IMR-90 (cell line): ENCODE data around the gene FAM110A. TPM values are rescaled to one million over a fixed set of nuclear protein-coding genes. Genes with fewer than 3 reads are reported as not detected.

ENCODE experiments used
- ATAC-seq: fragments of 200-7000 bp; cut with Tn5 transposase; 2 replicates; pipeline ENCODE4 v1.9.1; 2020; ENCODE audit warnings: low read depth, mild to moderate bottlenecking, moderate library complexity
- BruUV-seq: library from RNA; stranded (reverse); fragments of 400-500 nt; replicated peaks from 2 replicates; lab custom pipeline; 2021; lab: Mats Ljungman, UMichigan
- CTCF ChIA-PET: fragments of 300-600 bp; formaldehyde crosslinking; extraction: SDS; loops from one replicate; lab custom pipeline; 2021; ENCODE audit warnings: antibody characterized with exemption; lab: Yijun Ruan, JAX
- POLR2A ChIA-PET: fragments of 300-600 bp; sonication (Branson Sonifier 250); formaldehyde crosslinking; loops from one replicate; lab custom pipeline; 2022; ENCODE audit warnings: antibody characterized with exemption; ENCODE audit not compliant: unreplicated experiment; lab: Charles Lee
- DNase-seq: peaks from one replicate; pipeline ENCODE4 v3.0.0; 2013
- H2AFZ ChIP-seq: replicated peaks from 2 replicates; pipeline ENCODE3; 2013; ENCODE audit warnings: low read length, mild to moderate bottlenecking; ENCODE audit not compliant: poor library complexity
- H2AK5ac ChIP-seq: 2 replicates; pipeline ENCODE4 v1.6.1; 2013; ENCODE audit warnings: low read depth, low read length, inconsistent platforms
- H2AK9ac ChIP-seq: replicated peaks from 2 replicates; pipeline ENCODE3; 2013; ENCODE audit warnings: mild to moderate bottlenecking, low read depth, low read length, moderate library complexity; ENCODE audit not compliant: poor library complexity
- H2BK120ac ChIP-seq: 2 replicates; pipeline ENCODE4 v1.6.1; 2013; ENCODE audit warnings: low read depth, low read length, inconsistent platforms
- H2BK15ac ChIP-seq: 3 replicates; pipeline ENCODE4 v1.6.1; 2013; ENCODE audit warnings: low read depth, low read length, inconsistent platforms
- H2BK20ac ChIP-seq: 2 replicates; pipeline ENCODE4 v1.6.1; 2013; ENCODE audit warnings: low read depth, mild to moderate bottlenecking, inconsistent platforms, low read length, moderate library complexity
- H2BK5ac ChIP-seq: 2 replicates; pipeline ENCODE4 v1.6.1; 2013; ENCODE audit warnings: mild to moderate bottlenecking, low read depth, low read length, inconsistent platforms; ENCODE audit not compliant: poor library complexity, severe bottlenecking
- H3K14ac ChIP-seq: replicated peaks from 2 replicates; pipeline ENCODE4 v1.6.1; 2013; ENCODE audit warnings: low read depth, low read length, inconsistent platforms
- H3K18ac ChIP-seq: 2 replicates; pipeline ENCODE4 v1.6.1; 2013; ENCODE audit warnings: low read depth, low read length, control low read depth
- H3K23ac ChIP-seq: 2 replicates; pipeline ENCODE4 v1.6.1; 2013; ENCODE audit warnings: low read depth, low read length, inconsistent platforms
- H3K27ac ChIP-seq: 2 replicates; pipeline ENCODE4 v1.5.1; 2013; ENCODE audit warnings: mild to moderate bottlenecking, control low read depth, low read length; ENCODE audit not compliant: insufficient read depth
- H3K27me3 ChIP-seq: 2 replicates; pipeline ENCODE4 v1.6.1; 2013; ENCODE audit warnings: low read length; ENCODE audit not compliant: control insufficient read depth, insufficient read depth
- H3K36me3 ChIP-seq: 2 replicates; pipeline ENCODE4 v1.6.1; 2013; ENCODE audit warnings: low read length, mixed read lengths; ENCODE audit not compliant: control insufficient read depth, insufficient read depth
- H3K4ac ChIP-seq: 2 replicates; pipeline ENCODE4 v1.6.1; 2013; ENCODE audit warnings: low read depth, low read length, inconsistent platforms
- H3K4me1 ChIP-seq: 2 replicates; pipeline ENCODE4 v1.6.1; 2013; ENCODE audit warnings: low read length, mixed read lengths; ENCODE audit not compliant: control insufficient read depth, insufficient read depth
- H3K4me2 ChIP-seq: 2 replicates; pipeline ENCODE4 v1.6.1; 2013; ENCODE audit warnings: low read depth, mild to moderate bottlenecking, control low read depth, low read length, moderate library complexity
- H3K4me3 ChIP-seq: 2 replicates; pipeline ENCODE4 v1.5.1; 2013; ENCODE audit warnings: low read depth, mild to moderate bottlenecking, control low read depth, low read length, moderate library complexity; ENCODE audit not compliant: insufficient read depth
- H3K56ac ChIP-seq: 2 replicates; pipeline ENCODE4 v1.6.1; 2013; ENCODE audit warnings: low read length, inconsistent platforms; ENCODE audit not compliant: insufficient read depth; ENCODE audit errors: extremely low read depth
- H3K79me1 ChIP-seq, 2 experiments: 2 replicates each; pipeline ENCODE4 v1.6.1; 2013; ENCODE audit warnings: low read length in 2 of 2, inconsistent platforms in 1 of 2, low read depth in 1 of 2
- H3K9ac ChIP-seq: 2 replicates; pipeline ENCODE4 v1.6.1; 2013; ENCODE audit warnings: low read depth, low read length, control low read depth
- H3K9me1 ChIP-seq: 2 replicates; pipeline ENCODE4 v1.6.1; 2013; ENCODE audit warnings: low read length, inconsistent platforms; ENCODE audit not compliant: insufficient read depth
- H3K9me3 ChIP-seq: 2 replicates; pipeline ENCODE4 v1.6.1; 2013; ENCODE audit warnings: low read length; ENCODE audit not compliant: control insufficient read depth, insufficient read depth
- H4K20me1 ChIP-seq: 2 replicates; pipeline ENCODE4 v1.6.1; 2013; ENCODE audit warnings: low read length, inconsistent platforms; ENCODE audit not compliant: insufficient read depth
- H4K5ac ChIP-seq: 2 replicates; pipeline ENCODE4 v1.6.1; 2013; ENCODE audit warnings: mild to moderate bottlenecking, low read depth, low read length, control low read depth
- H4K8ac ChIP-seq, 2 experiments: 2 replicates each; pipeline ENCODE4 v1.6.1; 2013; ENCODE audit warnings: low read depth in 2 of 2, low read length in 2 of 2, control low read depth in 1 of 2, inconsistent platforms in 1 of 2
- H4K91ac ChIP-seq: 2 replicates; pipeline ENCODE4 v1.6.1; 2013; ENCODE audit warnings: low read depth, low read length, inconsistent platforms; ENCODE audit not compliant: insufficient read depth
- CTCF ChIP-seq: conservative IDR thresholded peaks from 2 replicates; pipeline ENCODE4 v1.5.1; 2012; ENCODE audit warnings: mild to moderate bottlenecking, low read depth, low read length, improper control_type of control experiment
- MAZ ChIP-seq: IDR thresholded peaks from 2 replicates; pipeline ENCODE4 v1.6.1; 2012; ENCODE audit warnings: low read depth, mild to moderate bottlenecking, low read length, improper control_type of control experiment, moderate library complexity, borderline replicate concordance
- NFE2L2 ChIP-seq: fragments of 150-350 bp; IDR thresholded peaks from 2 replicates; pipeline ENCODE4 v1.6.1; 2016; ENCODE audit warnings: low read depth, mild to moderate bottlenecking, low read length
- POLR2A ChIP-seq: IDR thresholded peaks from 2 replicates; pipeline ENCODE4 v1.6.1; 2012; ENCODE audit warnings: mild to moderate bottlenecking, low read depth, low read length
- RAD21 ChIP-seq: IDR thresholded peaks from 2 replicates; pipeline ENCODE4 v1.6.1; 2012; ENCODE audit warnings: low read length, improper control_type of control experiment
- RCOR1 ChIP-seq: IDR thresholded peaks from 2 replicates; pipeline ENCODE4 v1.6.1; 2012; ENCODE audit warnings: mild to moderate bottlenecking, low read length, improper control_type of control experiment; ENCODE audit not compliant: insufficient replicate concordance
- RFX5 ChIP-seq: IDR thresholded peaks from 2 replicates; pipeline ENCODE4 v1.8.0; 2012; ENCODE audit warnings: low read depth, mild to moderate bottlenecking, low read length, moderate library complexity
- WGBS, 2 experiments: methylation state at CpG; one replicate each; pipeline versions ENCODE4 v1.1.5 to v1.1.7; 2013; ENCODE audit warnings: missing lambda C conversion rate in 2 of 2; ENCODE audit not compliant: insufficient read length in 1 of 2; ENCODE audit errors: extremely low coverage in 2 of 2; 5-methylcytosine and 5-hydroxymethylcytosine counted together
- dilution Hi-C: fragments of 300-500 bp; cut with HindIII; formaldehyde crosslinking; loops from one replicate; pipeline ENCODE4 v1.14.3; 2018; ENCODE audit warnings: low sequenced_read_pairs; ENCODE audit not compliant: unreplicated experiment
- in situ Hi-C: fragments of 300-500 bp; cut with MboI; formaldehyde crosslinking; loops from 3 replicates; pipeline ENCODE4 v1.14.3; 2019; ENCODE audit warnings: low sequenced_read_pairs, inconsistent platforms, mixed read lengths
- intact Hi-C: fragments of 100-400 bp; cut with micrococcal nuclease; formaldehyde crosslinking; loops from 2 replicates; pipeline ENCODE4 v1.10.0; 2022
- polyA plus RNA-seq, 3 experiments: library from polyadenylated mRNA; depleted of rRNA; stranded (reverse); fragments of >200 nt; gene quantifications; 2 replicates each; pipeline ENCODE4 v1.2.3, GENCODE V29; 2012; ENCODE audit warnings: low replicate concordance in 1 of 3
- total RNA-seq: library from RNA; depleted of rRNA; stranded (reverse); fragments of >200 nt; gene quantifications from 2 replicates; pipeline ENCODE4 v1.2.3, GENCODE V29; 2012
- TF ChIP-seq, protein P1 (sequence below): fragments of 150-350 bp; IDR thresholded peaks from 2 replicates; pipeline ENCODE4 v1.6.1; 2016; ENCODE audit warnings: low read depth, mild to moderate bottlenecking, low read length, moderate library complexity, borderline replicate concordance

Gene FAM110A
- total and polyA plus RNA-seq, 2 of the 4 experiments (the other 2 are of a cell fraction), result 0.36 to 3.6 TPM

DNA sequence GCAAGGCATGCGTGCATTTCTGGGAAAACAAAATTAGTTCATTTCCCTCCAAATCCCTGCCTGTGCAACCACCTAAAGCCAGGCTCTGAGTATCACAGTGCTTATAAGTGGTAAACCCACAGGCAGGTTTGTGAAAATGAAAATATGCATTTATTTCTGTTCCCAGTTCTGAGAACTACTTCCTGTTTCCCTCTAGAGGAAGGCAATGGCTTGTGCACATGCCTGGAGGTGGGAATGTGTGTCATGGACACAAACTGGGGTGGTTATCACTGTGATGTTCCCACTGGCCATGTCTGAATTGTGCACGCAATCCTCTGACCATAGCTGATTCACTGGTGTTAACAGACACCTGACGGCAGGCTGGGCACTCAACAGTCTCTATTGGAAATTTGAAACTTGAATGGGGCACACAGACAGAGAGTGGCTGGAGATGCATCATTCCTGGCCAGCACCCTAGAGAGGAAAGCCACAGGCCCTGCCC lies 26.3 kb downstream of the FAM110A start:
- no peaks in the 10 kb centered on the region for H4K20me1 ChIP-seq
- H3K23ac ChIP-seq, result no peak overlapping the region
- no peak overlapping the region for H3K27ac ChIP-seq
- dilution Hi-C loops (no loop called here), intact Hi-C loops (no loop called here), in situ Hi-C loops (no loop called here)
- no peaks in the 10 kb centered on the region for H3K36me3 ChIP-seq
- H3K14ac ChIP-seq, result no peak overlapping the region
- no peak overlapping the region for H2AK5ac ChIP-seq
- H3K9ac ChIP-seq, result no peak overlapping the region
- TF ChIP-seq RCOR1 (no peak), CTCF (0 out of 2 replicates have a peak, but pooled peaks have one; percentile 8), RAD21 (no peak), MAZ (no peak), POLR2A (no peak), NFE2L2 (no peak), RFX5 (no peak)
- TF ChIP-seq, protein P1, sequence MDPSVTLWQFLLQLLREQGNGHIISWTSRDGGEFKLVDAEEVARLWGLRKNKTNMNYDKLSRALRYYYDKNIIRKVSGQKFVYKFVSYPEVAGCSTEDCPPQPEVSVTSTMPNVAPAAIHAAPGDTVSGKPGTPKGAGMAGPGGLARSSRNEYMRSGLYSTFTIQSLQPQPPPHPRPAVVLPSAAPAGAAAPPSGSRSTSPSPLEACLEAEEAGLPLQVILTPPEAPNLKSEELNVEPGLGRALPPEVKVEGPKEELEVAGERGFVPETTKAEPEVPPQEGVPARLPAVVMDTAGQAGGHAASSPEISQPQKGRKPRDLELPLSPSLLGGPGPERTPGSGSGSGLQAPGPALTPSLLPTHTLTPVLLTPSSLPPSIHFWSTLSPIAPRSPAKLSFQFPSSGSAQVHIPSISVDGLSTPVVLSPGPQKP, result no peak
- peaks cover 3% of the 10 kb centered on the region for H3K4me1 ChIP-seq
- H4K5ac ChIP-seq, result no peak overlapping the region
- 0 out of 4 replicates have a peak, but pooled peaks cover 0 to 4% of the 10 kb centered on the region in 2 experiments for H3K79me1 ChIP-seq
- BruUV-seq, result no TSS peak
- H4K91ac ChIP-seq, result no peak overlapping the region
- POLR2A ChIA-PET, result no interaction called here
- H3K4ac ChIP-seq, result no peak overlapping the region
- 0 out of 2 replicates have a peak, but pooled peaks cover 2% of the 10 kb centered on the region for H3K27me3 ChIP-seq
- no peak overlapping the region for H2AFZ ChIP-seq
- H4K8ac ChIP-seq, result no peak overlapping the region
- no peak overlapping the region for H2BK5ac ChIP-seq
- H2AK9ac ChIP-seq, result no peak overlapping the region
- peak; percentile 12 for DNase-seq
- peaks cover 9% of the 10 kb centered on the region; the same call in 1 of the 2 replicates for H3K9me1 ChIP-seq
- ATAC-seq, result no peak
- no peak overlapping the region for H3K18ac ChIP-seq
- no peaks in the 10 kb centered on the region for H3K9me3 ChIP-seq
- WGBS, 2 experiments, result 65% methylated on average over 2 of the region's 3 CpGs; no CpG with 5 or more reads in 1 of the 2 experiments
- CTCF ChIA-PET, result no interaction called here
- H3K56ac ChIP-seq, result no peak overlapping the region
- no peak overlapping the region for H2BK20ac ChIP-seq
- no peak overlapping the region for H3K4me3 ChIP-seq
- H2BK15ac ChIP-seq, result no peak overlapping the region
- H2BK120ac ChIP-seq, result no peak overlapping the region
- H3K4me2 ChIP-seq, result no peak overlapping the region
